GM12878 (cell line): Measurements from ENCODE around the gene HBQ1. TPM values are rescaled to one million over a fixed set of nuclear protein-coding genes. Genes with fewer than 3 reads are reported as not detected.

Source experiments
- ATAC-seq: fragments of 200-7000 bp; cut with Tn5 transposase; 3 replicates; pipeline ENCODE4 v1.9.1; 2020; ENCODE audit warnings: mild to moderate bottlenecking, moderate library complexity
- BruUV-seq: library from RNA; stranded (reverse); fragments of 400-500 nt; replicated peaks from 2 replicates; lab custom pipeline; 2021; lab: Mats Ljungman, UMichigan
- CTCF ChIA-PET: fragments of 300-600 bp; sonication (Branson Sonifier 250); formaldehyde crosslinking; extraction: SDS; loops from one replicate; lab custom pipeline; 2021; ENCODE audit warnings: inconsistent platforms; lab: Yijun Ruan, JAX
- POLR2A ChIA-PET: fragments of 350-600 bp; formaldehyde crosslinking; extraction: SDS; loops from one replicate; lab custom pipeline; 2021; ENCODE audit warnings: inconsistent platforms; lab: Charles Lee
- RAD21 ChIA-PET: fragments of 300-600 bp; sonication (Branson Sonifier 250); formaldehyde crosslinking; loops from one replicate; lab custom pipeline; 2023; ENCODE audit warnings: antibody characterized with exemption; ENCODE audit not compliant: unreplicated experiment; lab: Charles Lee
- SMC1A ChIA-PET: fragments of 300-600 bp; sonication (Branson Sonifier 250); formaldehyde crosslinking; loops from one replicate; lab custom pipeline; 2023; ENCODE audit not compliant: unreplicated experiment, uncharacterized antibody; lab: Charles Lee
- DNase-seq: peaks from one replicate; pipeline ENCODE4 v3.0.0-alpha.2; 2011; ENCODE audit warnings: low read depth, low spot score
- FAIRE-seq: peaks from 3 replicates; lab custom pipeline; 2011; peaks lifted over from hg19 to GRCh38; lab: Jason Lieb, UNC
- H2AFZ ChIP-seq: 2 replicates; pipeline ENCODE4 v1.6.0; 2011; ENCODE audit warnings: low read depth, low read length, control low read depth; ENCODE audit not compliant: control insufficient read depth
- H3K27ac ChIP-seq: 2 replicates; pipeline ENCODE4 v1.5.1; 2011; ENCODE audit warnings: control low read depth; ENCODE audit not compliant: control insufficient read depth, insufficient read depth
- H3K27me3 ChIP-seq, 2 experiments: replicated peaks in 1 of 2; 2 replicates each; pipeline versions ENCODE4 v1.6.0 to v1.6.1; 2011; ENCODE audit warnings: low read length in 1 of 2; ENCODE audit not compliant: control insufficient read depth in 2 of 2, insufficient read depth in 2 of 2
- H3K36me3 ChIP-seq, 2 experiments: 2 replicates each; pipeline ENCODE4 v1.5.1; 2011; ENCODE audit warnings: low read length in 1 of 2; ENCODE audit not compliant: control insufficient read depth in 2 of 2, insufficient read depth in 2 of 2
- H3K4me1 ChIP-seq: 2 replicates; pipeline ENCODE4 v1.6.1; 2011; ENCODE audit warnings: mild to moderate bottlenecking, low read length, moderate library complexity, mixed read lengths; ENCODE audit not compliant: control insufficient read depth, insufficient read depth
- H3K4me2 ChIP-seq: 2 replicates; pipeline ENCODE4 v1.6.0; 2011; ENCODE audit warnings: control low read depth; ENCODE audit not compliant: control insufficient read depth, insufficient read depth
- H3K4me3 ChIP-seq: fragments of 200-600 bp; sonication (generic); 2 replicates; pipeline ENCODE4 v1.5.1; 2016
- H3K79me2 ChIP-seq: 2 replicates; pipeline ENCODE4 v1.6.0; 2011; ENCODE audit warnings: low read length; ENCODE audit not compliant: control insufficient read depth, insufficient read depth
- H3K9ac ChIP-seq: 2 replicates; pipeline ENCODE4 v1.8.0; 2011; ENCODE audit warnings: low read length, control low read depth, mixed read lengths; ENCODE audit not compliant: control insufficient read depth, insufficient read depth
- H3K9me3 ChIP-seq: replicated peaks from 3 replicates; pipeline ENCODE4 v1.5.1; 2011; ENCODE audit warnings: mild to moderate bottlenecking, low read length; ENCODE audit not compliant: control insufficient read depth, insufficient read depth
- H4K20me1 ChIP-seq: 2 replicates; pipeline ENCODE4 v1.6.0; 2011; ENCODE audit not compliant: control insufficient read depth, insufficient read depth
- PAX8 ChIP-seq: fragments of 450-650 bp; IDR thresholded peaks from 2 replicates; pipeline ENCODE4 v1.6.1; 2017; ENCODE audit warnings: mild to moderate bottlenecking, moderate library complexity
- POLR2A ChIP-seq: IDR thresholded peaks from 2 replicates; pipeline ENCODE4 v1.6.1; 2011; ENCODE audit warnings: low read depth, mild to moderate bottlenecking, low read length
- WGBS: methylation state at CpG from one replicate; pipeline ENCODE4 v1.1.6; 2016; ENCODE audit warnings: low lambda C conversion rate; ENCODE audit not compliant: insufficient replicate concordance, insufficient coverage; ENCODE audit errors: missing lambda C conversion rate; 5-methylcytosine and 5-hydroxymethylcytosine counted together
- in situ Hi-C: fragments of 300-500 bp; cut with MboI; formaldehyde crosslinking; loops from 9 replicates; pipeline ENCODE4 v1.14.3; 2018; ENCODE audit warnings: mixed read lengths
- intact Hi-C: fragments of 100-400 bp; cut with micrococcal nuclease; formaldehyde crosslinking; loops from one replicate; pipeline ENCODE4 v1.14.2; 2022; ENCODE audit not compliant: unreplicated experiment
- polyA plus RNA-seq, 11 experiments: library from polyadenylated mRNA; depleted of rRNA in 4 of 11; unstranded in 6 of 11; stranded (reverse) in 5 of 11; fragments of >200 nt; fragmentation: Nextera tagmentation in 4 of 11; fragmentation: Illumina TruSeq in 1 of 11; extraction: Ambion mirVana in 4 of 11; extraction: Trizol in 1 of 11; gene quantifications; 1 replicate in 1 of 11; 2 replicates in 10 of 11; pipeline versions ENCODE4 v1.2.1 to v1.2.3, GENCODE V29; 2011 to 2016; ENCODE audit warnings: inconsistent platforms in 2 of 11, missing spikeins in 2 of 11, low read depth in 1 of 11
- total RNA-seq, 4 experiments: library from RNA; depleted of rRNA in 3 of 4; stranded (reverse); fragments of >200 nt in 3 of 4; fragmentation: Illumina TruSeq in 1 of 4; extraction: Trizol in 1 of 4; gene quantifications; 2 replicates each; pipeline versions ENCODE4 v1.2.1 to v1.2.3, GENCODE V29; 2013 to 2021
- TF ChIP-seq, protein P1 (sequence below): fragments of 450-650 bp; IDR thresholded peaks from 2 replicates; pipeline ENCODE4 v1.6.1; 2017; ENCODE audit warnings: mild to moderate bottlenecking, moderate library complexity
- TF ChIP-seq, protein P2 (sequence below): fragments of 450-650 bp; IDR thresholded peaks from 2 replicates; pipeline ENCODE4 v1.6.1; 2018; ENCODE audit warnings: mild to moderate bottlenecking, low read depth, moderate library complexity; ENCODE audit not compliant: partially characterized antibody

The HBQ1 gene
- total and polyA plus RNA-seq, 10 of the 15 experiments (the other 5 are each of a cell fraction or from before 2014, with no cell fraction given), result not detected

DNA sequence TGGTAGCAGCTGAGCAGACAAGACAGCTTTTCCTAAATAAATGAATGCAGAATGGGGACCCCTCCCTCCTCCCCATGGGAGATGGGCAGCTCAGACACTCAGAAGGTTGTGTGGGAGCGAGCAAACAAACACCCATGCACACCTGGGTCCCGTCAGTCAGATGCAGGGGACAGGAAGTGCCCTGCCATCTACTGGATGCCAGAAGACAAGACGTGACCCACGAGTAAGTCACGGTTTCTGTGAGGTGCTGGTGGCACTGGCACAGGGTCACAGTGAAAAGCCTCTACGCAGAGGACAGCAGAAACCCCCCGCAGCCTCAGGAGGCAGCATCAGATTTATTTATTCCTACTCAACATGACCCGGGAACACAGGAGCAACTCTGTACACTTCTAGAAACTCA lies 8.4 kb downstream of the HBQ1 start (continued):
- TF ChIP-seq, protein P1, sequence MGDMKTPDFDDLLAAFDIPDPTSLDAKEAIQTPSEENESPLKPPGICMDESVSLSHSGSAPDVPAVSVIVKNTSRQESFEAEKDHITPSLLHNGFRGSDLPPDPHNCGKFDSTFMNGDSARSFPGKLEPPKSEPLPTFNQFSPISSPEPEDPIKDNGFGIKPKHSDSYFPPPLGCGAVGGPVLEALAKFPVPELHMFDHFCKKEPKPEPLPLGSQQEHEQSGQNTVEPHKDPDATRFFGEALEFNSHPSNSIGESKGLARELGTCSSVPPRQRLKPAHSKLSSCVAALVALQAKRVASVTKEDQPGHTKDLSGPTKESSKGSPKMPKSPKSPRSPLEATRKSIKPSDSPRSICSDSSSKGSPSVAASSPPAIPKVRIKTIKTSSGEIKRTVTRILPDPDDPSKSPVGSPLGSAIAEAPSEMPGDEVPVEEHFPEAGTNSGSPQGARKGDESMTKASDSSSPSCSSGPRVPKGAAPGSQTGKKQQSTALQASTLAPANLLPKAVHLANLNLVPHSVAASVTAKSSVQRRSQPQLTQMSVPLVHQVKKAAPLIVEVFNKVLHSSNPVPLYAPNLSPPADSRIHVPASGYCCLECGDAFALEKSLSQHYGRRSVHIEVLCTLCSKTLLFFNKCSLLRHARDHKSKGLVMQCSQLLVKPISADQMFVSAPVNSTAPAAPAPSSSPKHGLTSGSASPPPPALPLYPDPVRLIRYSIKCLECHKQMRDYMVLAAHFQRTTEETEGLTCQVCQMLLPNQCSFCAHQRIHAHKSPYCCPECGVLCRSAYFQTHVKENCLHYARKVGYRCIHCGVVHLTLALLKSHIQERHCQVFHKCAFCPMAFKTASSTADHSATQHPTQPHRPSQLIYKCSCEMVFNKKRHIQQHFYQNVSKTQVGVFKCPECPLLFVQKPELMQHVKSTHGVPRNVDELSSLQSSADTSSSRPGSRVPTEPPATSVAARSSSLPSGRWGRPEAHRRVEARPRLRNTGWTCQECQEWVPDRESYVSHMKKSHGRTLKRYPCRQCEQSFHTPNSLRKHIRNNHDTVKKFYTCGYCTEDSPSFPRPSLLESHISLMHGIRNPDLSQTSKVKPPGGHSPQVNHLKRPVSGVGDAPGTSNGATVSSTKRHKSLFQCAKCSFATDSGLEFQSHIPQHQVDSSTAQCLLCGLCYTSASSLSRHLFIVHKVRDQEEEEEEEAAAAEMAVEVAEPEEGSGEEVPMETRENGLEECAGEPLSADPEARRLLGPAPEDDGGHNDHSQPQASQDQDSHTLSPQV, result no peak
- TF ChIP-seq POLR2A (peak; percentile 32; the same call in 1 of the 2 replicates), PAX8 (no peak)

DNA sequence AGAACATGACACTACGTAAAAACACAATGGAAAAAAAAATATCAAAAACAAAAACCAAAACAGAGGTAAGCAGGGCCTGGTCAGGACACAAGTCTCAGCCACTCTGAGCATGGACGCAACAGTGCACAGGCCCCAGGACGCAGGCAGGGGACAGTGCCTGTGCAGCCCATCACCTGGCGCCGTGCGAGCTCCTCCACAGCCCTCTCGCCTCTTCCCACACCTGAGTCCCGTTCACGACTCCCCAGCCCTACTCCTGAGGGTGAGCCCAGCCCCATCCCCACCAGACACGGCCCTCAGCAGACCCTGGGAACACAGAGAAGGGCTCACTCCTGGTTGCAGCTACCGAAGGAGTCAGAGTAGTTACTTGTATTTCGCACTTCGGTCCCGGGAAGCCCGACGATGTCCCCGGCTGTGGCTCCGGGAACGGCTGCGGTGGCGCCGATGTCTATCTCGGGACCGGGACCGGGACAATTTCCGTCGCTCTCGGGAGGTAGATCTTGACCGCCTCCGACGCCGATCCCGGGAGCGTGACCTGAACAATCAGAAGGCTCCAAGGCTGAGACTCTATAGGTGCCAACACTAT lies 9.4 kb downstream of the HBQ1 start:
- no peaks in the 10 kb centered on the region for H3K4me1 ChIP-seq
- no peak overlapping the region for H3K4me3 ChIP-seq
- POLR2A ChIA-PET, result no interaction called here
- H3K9ac ChIP-seq, result no peak overlapping the region
- H3K27me3 ChIP-seq, result no peaks in the 10 kb centered on the region
- H3K79me2 ChIP-seq, result no peaks in the 10 kb centered on the region
- no peak overlapping the region for H3K27ac ChIP-seq
- no peaks in the 10 kb centered on the region for H4K20me1 ChIP-seq
- no peak overlapping the region for H2AFZ ChIP-seq
- 97% methylated on average over 34 of the region's 34 CpGs for WGBS
- BruUV-seq, result TSS peak; percentile 43
- no peak overlapping the region for H3K4me2 ChIP-seq
- intact Hi-C loops (no loop called here), in situ Hi-C loops (no loop called here)
- CTCF ChIA-PET, result interaction anchor here (1.5 to 1.6 kb wide), 2 partner anchors 82 to 171 kb away, joined by 3 to 5 read pairs; no protein-coding TSS in a partner anchor
- H3K9me3 ChIP-seq, result no peaks in the 10 kb centered on the region
- H3K36me3 ChIP-seq, result peaks cover 17 to 23% of the 10 kb centered on the region in 2 experiments
- FAIRE-seq (no peak), DNase-seq (no peak), ATAC-seq (no peak)
- SMC1A ChIA-PET, result interaction anchor here (0.6 to 0.7 kb wide), 2 partner anchors 39 to 93 kb away, joined by 3 read pairs; no protein-coding TSS in a partner anchor
- RAD21 ChIA-PET, result no interaction called here
- TF ChIP-seq, protein P2, sequence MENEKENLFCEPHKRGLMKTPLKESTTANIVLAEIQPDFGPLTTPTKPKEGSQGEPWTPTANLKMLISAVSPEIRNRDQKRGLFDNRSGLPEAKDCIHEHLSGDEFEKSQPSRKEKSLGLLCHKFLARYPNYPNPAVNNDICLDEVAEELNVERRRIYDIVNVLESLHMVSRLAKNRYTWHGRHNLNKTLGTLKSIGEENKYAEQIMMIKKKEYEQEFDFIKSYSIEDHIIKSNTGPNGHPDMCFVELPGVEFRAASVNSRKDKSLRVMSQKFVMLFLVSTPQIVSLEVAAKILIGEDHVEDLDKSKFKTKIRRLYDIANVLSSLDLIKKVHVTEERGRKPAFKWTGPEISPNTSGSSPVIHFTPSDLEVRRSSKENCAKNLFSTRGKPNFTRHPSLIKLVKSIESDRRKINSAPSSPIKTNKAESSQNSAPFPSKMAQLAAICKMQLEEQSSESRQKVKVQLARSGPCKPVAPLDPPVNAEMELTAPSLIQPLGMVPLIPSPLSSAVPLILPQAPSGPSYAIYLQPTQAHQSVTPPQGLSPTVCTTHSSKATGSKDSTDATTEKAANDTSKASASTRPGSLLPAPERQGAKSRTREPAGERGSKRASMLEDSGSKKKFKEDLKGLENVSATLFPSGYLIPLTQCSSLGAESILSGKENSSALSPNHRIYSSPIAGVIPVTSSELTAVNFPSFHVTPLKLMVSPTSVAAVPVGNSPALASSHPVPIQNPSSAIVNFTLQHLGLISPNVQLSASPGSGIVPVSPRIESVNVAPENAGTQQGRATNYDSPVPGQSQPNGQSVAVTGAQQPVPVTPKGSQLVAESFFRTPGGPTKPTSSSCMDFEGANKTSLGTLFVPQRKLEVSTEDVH, result no peak
- peak; percentile 47; the same call in 1 of the 2 replicates for TF ChIP-seq POLR2A
